UCSD-AML1 (cell line): ENCODE measurements around the gene CFAP20.

Experiments
- DNase-seq: peaks from one replicate; lab custom pipeline; 2025; ENCODE audit not compliant: unreplicated experiment; lab: John Stamatoyannopoulos, UW

CFAP20 gene

DNA sequence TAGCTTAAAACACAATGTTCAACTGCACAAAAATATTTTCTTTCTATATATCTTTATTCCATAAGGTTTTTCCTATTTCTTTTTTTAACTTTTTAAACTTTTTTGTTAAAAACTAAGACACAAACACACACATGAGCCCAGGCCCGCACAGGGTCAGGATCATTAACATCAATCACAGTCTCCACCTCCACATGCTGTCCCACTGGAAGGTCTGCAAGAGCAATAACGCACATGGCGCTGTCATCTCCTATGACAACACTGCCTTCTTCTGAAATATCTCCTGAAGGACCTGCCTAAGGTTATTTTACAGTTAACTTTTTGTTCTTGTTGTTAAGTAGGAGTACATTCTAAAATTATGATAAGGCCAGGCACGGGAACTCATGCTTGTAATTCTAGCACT is 4.1 kb downstream of the CFAP20 start:
- DNase-seq, result no peak

DNA sequence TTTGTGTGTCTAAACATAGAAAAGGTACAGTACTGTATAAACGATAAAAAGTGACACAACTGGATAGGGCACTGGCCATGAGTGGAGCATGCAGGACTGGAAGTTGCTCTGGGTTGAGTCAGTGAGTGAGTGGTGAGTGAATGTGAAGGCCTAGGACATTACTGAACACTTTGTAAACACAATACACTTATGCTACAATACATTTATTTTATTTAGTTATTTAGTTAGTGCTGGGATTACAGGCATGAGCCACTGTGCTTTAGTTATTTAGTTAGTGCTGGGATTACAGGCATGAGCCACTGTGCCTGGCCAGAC is 4.6 kb downstream of the CFAP20 start:
- no peak for DNase-seq

DNA sequence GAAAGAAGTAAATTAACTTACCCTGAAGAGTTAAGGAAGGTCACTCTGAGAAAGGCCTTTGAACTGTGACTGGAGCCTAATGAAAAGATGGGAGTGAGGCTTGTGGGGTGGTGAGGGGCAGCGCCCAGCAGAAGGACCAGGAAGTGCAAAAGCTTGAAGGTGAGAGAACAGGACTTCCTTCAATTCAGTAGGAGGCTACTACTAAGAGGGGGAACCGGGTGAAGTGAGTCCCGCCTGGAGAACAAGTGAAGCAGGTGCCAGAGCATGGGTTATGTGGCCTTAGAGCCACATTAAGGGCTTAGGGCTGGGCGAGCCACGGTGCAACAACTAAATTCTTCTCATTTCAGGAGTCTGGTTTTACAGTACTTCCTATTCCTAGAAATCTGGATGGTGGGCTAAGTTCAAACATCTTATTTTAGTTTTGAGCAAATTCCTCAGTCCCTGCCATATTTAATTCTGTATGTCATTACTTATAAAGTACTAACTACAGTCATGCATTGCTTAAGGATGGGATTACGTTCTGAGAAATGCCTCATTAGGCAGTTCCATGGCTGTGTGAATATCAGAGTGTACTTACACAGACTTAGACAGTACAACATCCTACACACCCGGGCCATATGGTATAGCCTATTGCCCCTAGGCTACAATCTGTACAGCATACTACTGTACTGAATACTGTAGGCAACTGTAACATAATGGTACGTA is 5.1 kb downstream of the CFAP20 start:
- DNase-seq, result no peak

DNA sequence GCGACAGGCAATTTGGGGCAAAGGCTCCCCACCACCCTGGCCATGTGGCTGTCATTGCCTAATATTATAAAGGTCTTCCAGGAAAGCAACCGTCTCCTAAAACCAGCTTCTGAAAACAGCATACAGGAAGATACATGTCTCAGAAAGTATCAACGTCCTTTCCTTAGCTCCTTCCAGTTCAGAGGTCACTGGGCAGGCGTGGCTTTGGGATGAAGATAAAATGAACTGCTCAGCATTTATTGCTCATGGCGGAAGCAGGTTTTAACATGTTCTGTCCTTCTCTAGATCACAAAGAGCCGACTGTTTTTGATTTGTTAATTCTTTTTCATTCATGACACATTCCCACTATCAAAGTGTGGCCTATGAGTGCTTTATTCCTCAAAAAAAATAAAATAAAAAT is 8.0 kb downstream of the CFAP20 start:
- no peak for DNase-seq

DNA sequence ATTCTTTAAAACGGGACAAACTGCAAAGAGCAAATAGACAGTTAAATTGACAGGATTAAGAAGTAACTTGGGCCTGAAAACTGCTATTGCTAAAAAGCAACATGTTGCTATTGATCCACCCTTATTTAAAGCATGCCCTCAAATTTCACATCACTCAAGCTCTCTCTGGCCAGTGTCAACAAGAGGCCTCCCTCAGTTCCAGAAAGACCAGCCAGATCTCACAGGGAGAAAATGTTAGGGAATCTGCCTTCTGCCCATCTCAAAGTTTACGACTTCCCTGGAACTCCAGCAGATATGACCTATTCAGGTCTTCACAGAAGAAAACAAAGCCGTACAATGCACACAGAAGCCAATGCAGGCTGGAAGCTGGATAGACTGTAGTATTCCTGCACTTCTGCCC is 8.9 kb downstream of the CFAP20 start:
- no peak for DNase-seq

DNA sequence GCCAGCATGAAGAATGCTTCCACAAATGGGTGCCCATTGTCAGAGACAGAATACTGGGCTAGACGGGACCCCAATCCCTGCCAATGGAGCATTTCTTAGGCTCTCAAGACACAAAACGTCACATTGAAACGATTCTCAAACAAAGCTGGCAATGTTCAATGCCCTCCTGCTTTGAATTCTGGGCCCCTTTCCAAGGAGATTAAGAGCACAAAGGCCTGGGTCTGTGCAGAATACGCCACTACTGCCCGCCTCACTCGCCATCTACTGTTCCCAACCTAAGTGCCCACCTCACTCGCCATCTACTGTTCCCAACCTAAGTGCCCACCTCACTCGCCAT is 9.7 kb downstream of the CFAP20 start:
- DNase-seq, result no peak

DNA sequence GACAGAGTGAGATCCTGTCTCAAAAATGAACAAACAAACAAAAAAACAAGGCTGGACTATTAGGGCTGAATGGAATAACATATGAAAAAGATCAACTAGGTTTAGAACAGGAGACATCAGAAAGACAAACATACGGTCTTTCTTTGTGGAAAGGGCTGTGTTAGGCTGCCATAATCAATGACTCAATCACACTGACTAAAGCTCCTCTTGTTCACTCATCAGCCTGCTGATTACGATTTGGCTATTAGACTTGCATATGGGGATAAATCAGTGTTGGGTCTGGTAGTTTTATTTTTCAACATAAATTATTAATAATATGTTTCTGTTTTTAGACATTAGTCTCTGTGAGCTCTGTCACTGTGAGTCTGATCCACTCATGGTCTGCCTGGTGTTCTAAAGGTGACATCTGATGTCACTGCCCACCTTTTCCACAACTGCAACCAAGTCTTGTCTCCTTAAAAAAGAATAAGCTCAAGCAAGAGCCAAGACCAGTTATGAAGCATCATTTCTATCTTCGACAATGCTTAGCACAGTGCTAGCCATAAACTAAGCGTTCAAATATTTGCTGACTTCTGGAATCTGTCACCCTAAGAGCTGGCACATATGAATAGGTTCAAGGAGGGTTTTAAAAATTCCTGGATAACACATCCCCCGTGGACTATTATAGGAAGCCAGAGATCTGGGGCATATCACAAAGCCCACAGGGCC is 10.2 kb downstream of the CFAP20 start:
- DNase-seq, result no peak

DNA sequence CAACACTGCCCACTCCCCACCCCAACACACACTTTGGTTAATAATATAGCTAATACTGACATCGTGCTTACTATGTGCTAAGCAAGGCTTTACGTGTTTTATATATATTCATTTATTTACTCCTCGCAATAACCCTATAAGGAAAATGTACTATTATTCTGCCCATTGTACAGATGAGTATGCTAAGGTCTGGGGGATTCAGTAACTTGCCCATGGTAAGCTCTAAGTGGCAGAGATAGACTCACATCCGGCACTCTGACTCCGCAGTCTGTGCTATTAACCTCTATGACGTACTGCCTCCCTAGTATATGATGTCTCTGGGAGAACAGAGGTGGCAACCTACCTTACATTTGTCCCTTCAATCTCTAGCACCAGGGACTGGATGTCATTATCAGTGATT is 12.7 kb downstream of the CFAP20 start:
- DNase-seq, result no peak

DNA sequence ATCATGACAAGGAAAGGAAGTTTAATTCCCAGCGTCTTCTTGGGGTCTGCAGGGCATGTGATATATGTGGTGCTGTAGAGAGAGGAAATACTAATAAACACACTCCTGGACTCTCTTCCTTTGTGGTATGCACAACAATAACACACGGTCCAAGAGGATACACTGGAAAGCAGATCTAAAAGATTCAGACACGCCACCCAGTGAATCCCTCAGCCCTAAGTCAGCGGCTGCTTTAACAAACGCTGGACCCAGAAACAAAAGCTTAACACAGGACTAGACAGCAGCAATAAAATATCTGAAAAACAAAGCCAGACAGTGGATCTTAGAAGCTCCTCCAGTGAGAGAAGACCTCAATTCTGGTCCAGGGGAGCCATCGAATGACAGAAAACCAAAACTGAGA is 13.1 kb downstream of the CFAP20 start:
- DNase-seq, result no peak

DNA sequence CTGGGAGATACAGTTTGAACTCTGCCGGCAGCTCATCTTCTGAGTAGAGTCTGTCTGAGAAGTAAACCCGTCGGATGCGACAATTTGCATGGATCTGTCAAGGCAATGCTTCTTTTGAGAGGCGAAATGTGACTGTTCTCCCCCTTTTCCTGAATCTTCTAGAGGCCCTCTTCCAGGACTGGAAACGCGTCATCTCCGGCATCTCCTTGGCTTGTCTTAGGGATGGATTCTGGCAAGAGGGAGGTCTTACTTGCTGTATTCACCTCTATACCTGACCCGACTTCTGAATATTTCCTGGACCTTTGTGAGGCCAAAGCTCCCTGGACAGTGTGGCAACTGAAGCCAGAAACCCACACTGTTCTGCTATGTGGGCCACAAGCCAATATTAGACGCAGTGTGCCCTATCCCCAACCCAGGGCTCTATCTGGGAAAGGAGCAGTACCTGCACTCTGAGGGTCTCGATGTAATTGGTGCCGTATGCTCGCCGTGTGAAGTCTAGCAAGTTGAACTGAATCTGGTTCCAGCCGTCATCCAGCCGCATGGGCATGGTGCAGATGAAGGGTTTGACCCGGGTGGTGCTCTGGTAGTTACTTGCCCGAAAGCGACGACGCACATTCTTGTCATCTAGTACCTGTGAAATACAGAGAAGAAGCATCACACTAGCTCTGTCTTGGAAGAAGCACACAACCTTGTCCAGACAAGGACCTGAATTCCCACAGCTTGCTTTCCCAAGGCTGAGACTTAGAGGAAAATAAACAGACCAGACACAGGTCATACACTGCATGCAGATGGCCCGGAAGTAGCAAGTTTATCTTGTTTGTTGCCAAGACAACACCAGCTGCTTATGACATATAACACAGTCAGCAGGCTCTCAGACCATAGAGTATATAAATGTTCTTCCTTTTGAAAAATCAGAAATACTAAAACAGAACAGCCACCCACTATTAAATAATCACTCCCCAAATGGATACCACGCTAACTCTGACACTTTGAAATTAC is 14.1 kb downstream of the CFAP20 start:
- no peak for DNase-seq

DNA sequence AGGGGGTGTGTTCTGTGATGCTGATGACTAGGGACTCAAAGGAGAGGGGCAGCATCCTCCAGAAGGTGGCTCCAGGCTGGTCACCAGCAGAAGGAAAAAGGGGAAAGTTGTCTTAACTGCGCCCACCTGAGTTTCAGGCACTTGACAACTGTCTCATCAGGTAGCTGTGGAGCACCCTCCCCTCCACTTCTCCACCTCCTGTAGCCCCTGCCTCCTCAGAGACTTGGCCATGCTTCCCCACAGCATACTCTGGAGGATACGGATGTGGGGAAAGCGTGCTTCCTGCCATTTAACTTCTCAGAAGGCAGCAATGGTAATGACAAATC is 17.9 kb downstream of the CFAP20 start:
- peak; percentile 50 for DNase-seq

DNA sequence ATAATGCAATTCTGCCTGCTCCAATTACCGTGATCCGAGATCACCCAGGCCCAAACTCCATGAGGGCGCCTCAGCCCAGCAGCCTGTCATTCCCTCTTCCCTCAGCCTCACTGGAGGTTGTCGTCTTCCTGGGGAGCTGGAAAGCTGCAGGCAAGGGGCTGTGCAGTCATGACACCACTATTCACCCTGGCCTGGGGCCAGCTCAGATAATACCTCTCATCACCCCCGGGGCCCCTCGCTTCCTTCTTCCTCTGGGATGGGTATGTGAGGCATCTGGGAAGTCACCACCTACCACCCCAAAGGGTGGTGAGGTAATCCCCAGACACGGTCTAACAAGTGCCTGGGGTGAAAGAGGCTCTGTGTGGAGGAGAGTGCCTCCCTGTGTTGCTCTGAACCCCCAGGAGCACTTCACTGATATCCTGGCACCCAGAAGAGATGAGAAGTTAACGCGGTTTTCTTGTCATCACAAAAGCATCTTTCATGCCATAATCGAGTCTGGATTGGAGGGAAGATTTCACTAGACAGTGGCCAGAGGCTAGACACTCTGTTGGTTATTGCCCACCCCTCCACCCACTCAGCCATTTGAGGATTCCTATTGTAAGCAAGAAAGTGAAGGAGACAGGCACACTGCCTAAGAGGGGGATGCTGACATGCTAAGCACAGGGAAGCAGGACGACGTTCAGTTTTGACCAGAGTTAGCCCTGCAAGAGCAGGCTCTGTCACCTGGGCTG is 18.4 kb downstream of the CFAP20 start:
- no peak for DNase-seq

DNA sequence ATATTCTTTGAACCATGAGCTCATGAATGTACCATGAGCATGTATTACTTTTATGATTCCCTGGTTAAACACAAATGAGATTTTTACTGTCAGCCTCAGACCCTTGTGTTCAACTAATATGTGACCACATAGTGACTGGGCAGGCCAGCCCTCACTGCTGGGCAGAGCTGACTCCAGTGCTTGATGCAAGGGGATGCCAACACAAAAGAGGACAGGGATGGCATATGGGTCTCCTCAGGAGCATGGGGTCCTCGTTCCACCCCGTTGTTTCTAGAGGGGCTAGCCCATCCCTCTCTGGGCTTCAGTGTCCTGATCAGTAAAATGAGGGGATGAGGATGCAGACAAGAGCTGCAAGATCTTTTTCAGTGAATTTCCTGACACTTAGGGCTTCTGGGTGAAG is 19.3 kb downstream of the CFAP20 start:
- no peak for DNase-seq

DNA sequence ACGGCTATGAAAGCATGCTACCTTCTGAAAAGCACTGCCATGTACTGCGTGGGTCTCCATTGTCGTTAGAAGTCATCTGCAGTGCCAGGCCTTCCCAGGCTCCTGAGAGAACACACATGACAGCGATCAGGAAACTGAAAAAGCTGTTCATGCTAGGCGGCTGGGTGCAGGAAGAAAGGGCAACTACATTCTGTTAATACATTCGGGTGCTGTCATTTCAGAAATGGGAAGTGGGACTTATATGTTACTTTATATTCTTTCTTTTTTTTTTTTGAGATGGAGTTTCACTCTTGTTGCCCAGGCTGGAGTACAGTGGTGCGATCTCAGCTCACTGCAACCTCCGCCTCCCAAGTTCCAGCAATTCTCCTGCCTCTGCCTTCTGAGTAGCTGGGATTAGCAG is 19.9 kb downstream of the CFAP20 start:
- DNase-seq, result peak; percentile 51

DNA sequence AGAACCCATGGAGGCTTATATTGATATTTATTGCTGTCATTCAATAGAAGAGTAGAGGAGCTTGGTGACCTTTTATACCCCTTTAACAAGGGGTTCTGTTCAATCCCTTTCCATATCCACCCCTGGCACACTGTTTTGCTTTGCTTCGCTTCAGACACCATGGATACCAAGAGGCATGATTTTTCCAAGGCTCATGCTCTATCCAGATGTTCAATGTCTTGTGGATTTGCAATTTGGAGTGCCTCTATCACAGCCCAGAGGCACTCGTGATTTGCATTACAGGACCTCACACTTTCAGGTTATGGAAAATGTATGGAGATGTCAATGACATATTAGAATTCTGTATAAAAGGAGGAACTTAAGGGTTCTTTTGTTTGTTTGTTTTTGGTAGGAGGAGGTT is 21.5 kb downstream of the CFAP20 start:
- no peak for DNase-seq

DNA sequence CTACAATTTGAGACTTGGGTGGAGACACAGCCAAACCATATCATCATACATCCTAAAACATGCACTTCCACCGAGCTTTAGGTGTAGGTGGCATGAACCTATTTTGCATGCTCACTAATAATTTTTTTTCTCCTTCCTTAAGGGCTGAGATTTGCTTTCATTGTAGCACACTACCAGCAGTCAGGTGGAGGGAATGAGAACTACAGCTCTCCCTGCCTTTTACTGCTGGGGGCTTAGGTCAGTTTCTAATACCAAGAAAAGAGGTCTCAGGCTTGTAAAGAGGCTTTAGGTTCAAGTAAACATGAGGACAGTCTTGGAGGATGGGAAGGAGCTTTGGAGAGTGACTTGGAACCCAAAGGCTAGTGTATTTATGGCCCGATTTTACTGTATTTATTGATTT is 22.0 kb downstream of the CFAP20 start:
- DNase-seq, result no peak

DNA sequence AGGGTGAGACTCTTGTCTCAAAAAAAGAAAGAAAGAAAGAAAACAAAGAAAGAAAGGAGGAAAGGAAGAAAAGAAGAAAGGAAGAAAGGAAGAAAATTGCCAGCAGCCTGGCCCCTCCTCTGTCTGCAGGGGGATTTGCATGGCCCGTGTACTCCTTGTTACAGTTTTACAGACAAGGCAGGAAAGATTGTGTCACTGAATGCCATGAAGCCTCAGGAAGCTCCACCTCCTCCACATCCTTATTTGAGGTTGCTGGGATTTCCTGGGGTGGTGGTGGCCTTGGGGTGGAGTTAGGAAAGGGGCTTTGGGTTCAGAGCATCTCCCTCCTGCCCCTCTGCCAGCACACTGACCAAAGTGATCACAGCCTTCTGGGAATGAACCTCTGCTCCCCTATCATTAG is 23.6 kb downstream of the CFAP20 start:
- peak; percentile 59 for DNase-seq

DNA sequence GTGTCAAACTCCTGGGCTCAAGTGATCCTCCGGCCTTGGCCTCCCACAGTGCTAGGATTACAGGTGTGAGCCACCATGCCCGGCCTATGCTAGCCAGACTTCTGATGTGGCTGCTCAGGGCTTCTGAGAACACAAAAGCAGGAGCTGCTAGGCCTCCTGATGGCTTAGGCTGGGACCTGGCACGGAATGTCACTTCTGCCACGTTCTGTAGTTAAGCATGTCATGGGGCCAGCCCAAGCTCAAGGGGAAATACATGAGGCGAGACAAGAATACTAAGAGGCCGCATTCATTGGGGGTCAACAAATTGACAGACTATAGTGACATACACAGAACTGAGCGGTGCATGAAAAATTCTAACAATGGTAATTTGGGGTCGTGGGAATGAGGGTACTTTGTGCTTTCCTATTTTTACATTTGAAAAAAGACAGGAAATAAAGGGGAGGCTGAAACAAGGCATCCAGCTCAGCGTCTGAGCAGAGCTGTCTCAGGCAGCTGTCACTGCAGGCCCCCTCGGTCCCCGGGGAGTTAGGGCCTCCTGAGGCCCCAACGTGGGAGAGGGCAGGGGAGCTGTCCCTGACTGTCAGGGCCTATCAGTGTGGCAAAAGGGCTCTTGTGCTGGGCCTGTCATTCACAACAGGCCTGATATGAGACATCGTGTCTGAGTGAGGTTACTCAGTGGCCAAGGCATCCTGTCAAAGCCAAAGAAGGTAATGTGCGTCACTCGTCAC is 26.4 kb downstream of the CFAP20 start:
- DNase-seq, result no peak

DNA sequence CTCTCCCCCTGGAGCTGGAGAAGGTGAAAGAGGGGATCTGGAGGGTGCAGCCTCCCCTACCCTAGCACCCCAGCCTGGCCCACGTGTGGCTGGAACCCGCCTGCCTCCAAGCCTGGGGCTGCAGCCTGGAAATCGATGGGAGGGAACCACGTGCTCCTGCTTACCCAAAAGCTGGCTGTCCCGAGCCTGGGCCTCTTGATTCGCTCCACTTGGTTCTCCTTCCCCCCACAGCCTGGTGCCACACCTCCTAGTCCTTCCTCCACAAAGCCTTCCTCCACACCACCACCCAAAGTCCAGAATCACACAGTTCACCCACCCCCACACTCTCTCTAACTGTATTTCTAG is 29.3 kb downstream of the CFAP20 start:
- DNase-seq, result no peak

DNA sequence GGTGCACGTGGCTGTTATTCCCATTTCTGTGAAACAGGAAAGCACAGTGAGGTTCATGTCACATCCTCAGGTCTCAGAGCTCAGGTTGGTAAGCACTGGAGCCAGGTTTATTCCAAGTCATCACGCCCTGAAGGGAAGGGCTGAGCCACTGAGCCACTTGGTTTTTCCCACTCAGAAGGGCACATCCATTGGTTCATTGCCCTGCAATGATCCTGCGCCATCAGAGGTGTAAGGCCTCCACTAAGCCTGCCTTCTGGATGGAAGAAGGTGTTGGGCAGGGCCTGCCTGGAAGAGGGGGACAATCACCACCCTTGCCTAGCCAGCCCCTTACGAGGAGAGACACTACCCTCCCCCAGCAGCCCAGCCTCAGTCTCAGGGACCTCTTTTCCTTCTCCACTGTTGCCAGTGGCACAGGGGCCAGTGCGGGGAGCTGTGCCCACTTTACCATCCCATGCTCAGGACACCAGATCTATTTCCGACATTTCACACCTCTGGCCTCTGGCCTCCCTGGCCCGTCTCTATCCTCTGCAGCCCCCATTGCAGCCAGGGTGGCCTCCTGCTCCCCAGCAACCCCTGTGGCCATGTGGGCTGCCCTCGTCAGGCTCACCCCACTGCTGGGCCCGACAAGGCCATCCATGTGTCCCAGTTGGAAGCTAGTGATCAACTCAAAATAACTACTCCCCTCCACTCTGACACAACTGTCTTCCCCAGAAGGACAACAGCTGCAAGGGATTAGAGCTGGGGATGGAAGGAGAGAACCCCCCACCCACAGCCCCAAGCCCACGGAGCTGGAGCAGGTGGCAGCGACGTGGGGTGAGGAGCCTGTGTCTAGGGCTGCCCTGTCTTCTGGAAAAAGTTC is 29.9 kb downstream of the CFAP20 start:
- no peak for DNase-seq
